Activated T-cell treated with anti-CD3 and anti-CD28 coated beads, Interleukin-2, amount 50 U/mL, for 1 hour (primary cell): ENCODE data around the gene CTDP1.
"Not testable (repeated sequence)": the region's sequence is repeated elsewhere in the genome, so short reads cannot be mapped to it uniquely, and the experiment has no call there.

Experiments
- DNase-seq: peaks from one replicate; pipeline ENCODE4 v3.0.0-alpha.2; 2020

Gene CTDP1

DNA sequence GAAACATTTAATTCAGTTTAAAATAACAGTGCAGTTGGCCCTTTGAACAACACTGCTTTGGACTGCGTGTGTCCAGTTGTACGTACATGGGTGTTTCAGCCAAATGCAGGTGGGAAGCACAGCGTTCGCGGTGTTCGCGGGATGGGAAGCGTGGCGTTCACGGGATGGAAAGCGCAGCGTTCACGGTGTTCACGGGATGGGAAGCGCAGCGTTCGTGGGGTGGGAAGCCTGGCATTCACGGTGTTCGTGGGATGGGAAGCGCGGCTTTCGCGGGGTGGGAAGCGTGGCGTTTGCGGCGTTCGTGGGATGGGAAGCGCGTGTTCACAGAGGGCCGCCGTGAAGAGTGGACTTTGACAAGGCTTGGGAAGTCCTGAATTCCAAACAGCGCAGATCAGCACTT is 47.6 kb downstream of the CTDP1 start:
- no peak for DNase-seq

DNA sequence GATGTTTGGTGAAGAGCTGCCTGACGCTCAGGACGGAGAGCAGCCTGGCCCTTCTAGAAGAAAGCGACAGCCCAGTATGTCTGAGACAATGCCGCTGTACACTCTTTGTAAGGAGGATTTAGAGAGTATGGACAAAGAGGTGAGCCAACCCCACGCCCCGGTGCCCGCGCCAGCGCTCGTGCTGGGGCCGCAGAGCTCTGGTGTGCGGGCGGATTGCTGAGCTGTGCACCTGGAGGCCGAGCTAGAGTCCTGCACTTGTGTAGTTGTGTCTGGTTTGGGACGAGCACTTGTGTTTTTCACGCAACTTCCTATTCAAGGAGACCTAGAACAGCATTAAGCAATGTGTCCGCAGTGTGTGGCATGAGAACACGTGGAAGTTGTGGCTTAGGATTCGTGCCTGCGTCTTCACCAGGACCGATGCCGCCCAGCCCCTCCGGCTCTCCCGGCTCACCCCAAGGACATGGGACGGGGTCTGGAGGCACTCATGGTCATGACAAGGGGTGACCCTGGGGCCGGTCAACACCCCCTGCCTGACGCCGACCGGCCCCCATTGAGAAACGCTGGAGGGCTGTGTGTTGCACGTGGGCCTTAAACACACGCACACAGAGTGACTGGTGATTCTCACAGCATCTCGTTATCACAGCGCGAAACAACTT is 49.5 kb downstream of the CTDP1 start:
- no peak for DNase-seq

DNA sequence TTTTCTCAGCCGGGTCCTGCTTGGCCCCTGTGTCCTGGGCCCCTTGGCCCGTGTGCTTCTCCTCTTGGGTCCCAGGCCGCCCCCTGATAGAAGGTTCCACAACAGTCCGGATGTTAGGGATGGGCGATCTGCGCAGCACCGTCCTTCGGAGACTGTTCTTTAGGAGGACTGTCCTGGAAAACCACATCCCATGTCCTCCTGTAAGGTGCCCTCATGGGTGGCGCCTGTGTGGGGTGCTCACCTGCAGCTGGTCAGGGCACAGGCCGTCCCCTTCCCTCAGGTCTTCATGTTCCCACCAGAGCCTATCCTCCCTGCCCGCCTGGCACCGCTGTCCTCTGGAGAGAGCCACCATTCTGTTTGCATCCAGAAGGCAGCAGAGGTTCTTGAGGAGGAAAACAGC is 50.0 kb downstream of the CTDP1 start:
- DNase-seq = no peak

DNA sequence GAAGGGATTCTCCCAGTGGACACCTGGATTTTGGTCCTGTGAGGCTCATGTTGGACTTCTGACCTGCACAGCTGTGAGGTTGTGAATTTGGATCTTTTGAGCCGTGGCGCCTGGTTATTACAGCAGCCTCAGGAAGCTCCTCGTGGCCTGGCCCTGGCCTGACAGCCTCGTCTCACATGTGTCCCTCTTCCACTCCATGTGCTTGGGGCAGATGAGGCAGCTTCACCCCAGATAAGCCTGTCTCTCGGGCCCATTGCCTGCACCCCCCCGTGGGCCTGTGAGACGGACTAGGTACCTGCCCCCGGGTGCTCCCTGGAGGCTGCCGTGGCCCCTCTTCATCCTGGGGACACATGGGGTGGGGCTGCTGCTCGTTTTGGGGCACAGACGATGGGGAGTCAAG is 51.2 kb downstream of the CTDP1 start:
- no peak for DNase-seq

DNA sequence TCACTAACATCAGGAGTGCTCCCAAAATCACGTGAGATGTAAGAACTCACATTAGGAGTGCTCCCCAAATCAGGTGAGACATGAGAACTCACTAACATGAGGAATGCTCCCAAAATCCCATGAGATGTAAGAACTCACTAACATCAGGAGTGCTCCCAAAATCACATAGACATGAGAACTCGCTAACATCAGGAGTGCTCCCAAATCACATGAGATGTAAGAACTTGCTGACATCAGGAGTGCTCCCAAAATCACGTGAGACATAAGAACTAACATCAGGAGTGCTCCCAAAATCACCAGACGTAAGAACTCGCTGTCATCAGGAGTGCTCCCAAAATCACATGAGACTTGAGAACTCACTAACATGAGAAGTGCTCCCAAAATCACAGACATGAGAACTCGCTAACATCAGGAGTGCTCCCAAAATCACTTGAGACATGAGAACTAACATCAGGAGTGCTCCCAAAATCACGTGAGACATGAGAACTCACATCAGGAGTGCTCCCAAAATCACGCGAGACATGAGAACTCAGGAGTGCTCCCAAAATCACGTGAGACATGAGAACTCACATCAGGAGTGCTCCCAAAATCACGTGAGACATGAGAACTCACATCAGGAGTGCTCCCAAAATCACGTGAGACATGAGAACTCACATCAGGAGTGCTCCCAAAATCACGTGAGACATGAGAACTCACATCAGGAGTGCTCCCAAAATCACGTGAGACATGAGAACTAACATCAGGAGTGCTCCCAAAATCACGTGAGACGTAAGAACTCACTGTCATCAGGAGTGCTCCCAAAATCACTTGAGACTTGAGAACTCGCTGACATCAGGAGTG is 52.5 kb downstream of the CTDP1 start:
- DNase-seq = not testable (repeated sequence)

DNA sequence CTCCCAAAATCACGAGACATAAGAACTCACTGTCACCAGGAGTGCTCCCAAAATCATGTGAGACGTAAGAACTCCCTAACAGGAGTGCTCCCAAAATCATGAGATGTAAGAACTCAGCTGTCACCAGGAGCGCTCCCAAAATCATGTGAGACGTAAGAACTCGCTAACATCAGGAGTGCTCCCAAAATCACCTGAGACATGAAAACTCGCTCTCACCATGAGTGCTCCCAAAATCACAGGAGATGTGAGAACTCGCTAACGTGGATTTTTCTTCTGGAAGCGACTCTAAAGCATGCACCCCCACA is 53.1 kb downstream of the CTDP1 start:
- no peak for DNase-seq

DNA sequence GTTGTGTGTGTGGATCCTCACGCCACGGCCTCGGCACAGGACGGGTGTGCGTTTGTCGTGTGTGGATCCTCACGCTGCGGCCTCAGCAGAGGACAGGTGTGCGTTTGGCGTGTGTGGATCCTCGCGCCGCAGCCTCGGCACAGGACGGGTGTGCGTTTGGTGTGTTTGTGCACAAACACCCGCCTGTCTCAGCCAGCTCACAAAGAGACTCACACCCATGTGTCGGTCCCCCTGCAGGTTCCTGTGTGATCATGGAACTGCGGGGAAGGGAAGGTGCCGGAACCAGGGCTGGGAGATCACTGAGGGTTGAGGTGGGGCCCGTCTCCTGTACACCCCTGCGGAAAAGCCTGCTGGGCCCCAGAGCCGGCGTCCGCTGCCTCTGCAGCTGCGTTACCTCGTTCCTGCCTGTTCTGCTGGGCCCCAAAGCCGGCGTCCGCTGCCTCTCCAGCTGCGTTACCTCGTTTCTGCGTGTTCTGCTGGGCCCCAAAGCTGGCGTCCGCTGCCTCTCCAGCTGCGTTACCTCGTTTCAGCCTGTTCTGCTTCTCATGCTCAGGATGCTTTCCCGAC is 53.6 kb downstream of the CTDP1 start:
- no peak for DNase-seq

DNA sequence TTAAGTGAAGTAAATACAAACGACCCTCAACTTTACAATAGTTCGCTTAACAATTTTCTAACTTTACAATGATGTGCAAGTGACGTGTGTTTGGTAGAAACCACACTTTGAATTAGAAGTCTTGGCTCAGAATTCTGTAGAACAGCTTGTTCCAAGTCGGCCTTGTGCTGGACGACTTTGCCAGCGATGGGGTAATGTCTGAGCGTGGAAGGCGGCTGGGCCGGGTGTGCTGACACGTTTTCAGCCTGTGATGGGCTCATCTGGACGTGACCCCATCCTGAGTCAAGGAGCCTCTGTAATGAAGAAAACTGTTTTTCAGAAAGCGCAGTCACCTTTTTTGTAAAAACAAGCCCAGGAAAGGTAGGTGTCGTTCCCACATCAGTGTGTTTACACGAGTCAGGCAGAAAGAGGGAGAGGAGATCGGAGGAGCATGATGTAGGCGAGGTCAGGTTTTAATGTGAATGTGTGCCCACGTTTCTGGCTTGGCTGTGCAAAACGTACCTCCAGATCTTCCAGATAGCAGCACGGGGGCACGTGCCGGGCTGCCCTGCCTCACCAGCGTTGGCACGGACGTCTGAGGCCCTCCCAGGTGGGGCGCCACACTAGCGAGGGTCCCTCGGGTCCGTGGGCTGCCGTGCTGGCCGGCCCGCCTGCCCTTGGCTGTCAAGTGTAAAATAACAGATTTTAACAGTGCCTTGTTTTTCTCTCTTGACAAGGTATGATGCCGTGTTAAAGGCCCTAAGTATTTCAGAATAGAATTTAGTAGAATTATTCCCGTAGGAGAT is 54.6 kb downstream of the CTDP1 start:
- DNase-seq = no peak

DNA sequence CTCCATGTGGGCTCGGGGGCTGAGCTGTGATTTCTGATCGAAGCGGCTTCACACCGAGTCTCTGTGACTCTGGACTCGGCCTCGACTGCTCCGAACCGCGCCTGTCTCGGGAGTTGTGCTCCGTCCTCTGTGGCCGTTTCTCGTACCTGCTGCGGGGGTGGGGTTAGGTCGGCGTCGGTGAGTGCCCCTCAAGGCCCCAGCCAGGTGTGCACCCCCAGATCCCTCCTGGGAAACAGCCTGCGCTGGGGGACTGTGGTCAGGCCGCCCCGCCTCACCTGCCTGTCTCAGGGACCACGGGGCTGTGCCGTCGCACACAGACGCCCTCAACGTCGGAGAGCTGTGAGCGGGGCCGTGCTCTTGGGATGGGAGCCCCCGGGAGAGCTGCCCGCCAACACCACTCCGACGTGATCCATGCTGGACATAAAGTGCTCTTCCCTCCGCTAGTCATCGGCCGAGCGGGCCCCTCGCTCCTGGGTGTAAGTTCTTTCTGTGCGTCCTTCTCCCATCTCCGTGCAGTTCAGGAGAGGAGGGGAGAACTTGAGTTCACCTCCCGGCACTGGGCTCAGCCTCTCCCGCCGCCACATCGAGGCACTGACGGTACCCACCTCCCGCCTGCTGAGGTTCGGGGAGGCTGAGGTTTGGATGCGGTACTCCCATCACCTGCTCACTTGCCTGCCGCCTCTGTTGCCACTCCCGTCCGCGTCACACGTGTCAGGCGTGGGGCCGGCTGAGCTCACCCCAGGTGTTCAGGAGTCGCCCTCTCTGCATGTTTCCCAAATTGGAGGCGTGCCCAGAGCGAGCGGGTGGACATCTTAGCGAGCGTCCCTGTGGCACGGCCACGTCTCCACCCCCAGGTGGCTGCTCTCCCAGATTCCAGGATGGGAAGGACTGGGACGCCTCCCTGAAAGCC is 55.7 kb downstream of the CTDP1 start:
- no peak for DNase-seq

DNA sequence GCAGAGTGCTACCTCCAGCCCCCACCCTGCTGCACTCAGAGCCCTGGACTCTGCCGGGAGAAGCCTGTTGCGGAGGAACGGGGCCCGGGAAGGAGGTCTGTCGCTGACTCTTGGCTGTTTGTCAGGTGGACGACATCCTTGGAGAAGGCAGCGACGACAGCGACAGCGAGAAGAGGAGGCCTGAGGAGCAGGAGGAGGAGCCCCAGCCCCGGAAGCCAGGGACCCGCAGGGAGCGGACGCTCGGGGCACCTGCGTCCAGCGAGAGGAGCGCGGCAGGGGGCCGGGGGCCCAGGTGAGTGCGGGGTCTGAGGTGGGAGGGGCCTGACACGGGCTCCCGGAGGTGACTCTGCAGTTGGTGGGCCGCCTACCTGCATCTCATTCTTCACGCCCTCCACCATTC is 56.6 kb downstream of the CTDP1 start:
- no peak for DNase-seq

DNA sequence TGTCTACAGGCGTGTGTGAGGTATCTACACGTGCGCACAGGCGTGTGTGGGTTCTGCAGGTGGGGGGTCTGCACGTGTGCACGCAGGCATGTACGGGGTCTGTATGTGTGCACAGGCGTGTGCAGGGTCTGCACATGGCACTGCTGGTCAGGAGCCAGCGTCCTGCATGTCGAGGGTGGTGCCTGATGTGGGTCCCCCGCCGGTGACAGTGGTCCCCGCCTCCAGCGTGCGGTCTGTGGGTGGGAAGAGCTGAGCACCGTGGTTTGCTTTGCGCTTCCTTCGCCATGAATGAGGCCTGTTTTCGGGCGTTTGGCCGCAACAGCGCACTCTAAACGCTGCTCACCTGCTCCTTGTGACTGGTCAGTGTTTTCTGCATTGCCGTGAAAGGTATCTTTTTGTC is 57.2 kb downstream of the CTDP1 start:
- no peak for DNase-seq

DNA sequence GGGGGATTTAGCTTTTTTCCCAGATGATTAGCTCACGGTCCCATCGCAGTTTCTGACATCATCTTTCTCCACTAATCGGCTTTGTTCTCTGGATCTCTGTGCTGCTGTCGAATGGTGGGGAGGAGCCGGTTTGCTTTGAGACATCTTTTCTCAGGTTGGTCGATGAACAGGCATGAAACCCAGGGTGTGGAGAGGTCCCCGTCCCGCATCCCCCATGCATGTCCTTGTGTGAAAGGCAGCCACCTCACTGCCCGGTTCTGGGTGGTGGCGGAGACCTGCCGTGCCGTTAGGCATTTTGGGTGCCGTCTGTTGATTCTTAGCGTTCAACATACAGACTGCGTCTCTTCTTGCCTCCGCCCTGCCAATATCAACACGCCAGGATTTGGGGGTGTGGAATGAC is 57.8 kb downstream of the CTDP1 start:
- no peak for DNase-seq

DNA sequence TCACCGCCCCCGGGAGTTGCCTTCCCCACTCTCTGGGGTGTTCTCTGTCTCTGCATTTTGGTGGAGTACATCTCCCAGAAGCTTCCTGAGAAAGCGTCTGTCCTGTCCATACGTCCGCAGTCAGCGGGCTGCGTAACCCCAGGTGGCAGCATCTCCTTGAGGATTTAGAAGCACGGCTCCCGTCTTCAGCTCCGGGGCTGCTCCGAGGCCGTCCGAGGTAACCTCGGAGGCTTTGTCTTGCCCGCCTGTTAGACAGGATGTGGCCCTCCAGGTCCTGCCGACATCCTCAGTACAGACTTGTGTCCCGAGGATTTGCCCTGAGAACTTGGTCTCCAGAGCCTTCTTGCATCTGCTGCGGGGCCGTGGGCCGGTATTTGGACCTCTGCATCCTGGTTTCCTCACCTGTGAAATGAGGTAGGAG is 58.4 kb downstream of the CTDP1 start:
- peak; percentile 11 for DNase-seq

DNA sequence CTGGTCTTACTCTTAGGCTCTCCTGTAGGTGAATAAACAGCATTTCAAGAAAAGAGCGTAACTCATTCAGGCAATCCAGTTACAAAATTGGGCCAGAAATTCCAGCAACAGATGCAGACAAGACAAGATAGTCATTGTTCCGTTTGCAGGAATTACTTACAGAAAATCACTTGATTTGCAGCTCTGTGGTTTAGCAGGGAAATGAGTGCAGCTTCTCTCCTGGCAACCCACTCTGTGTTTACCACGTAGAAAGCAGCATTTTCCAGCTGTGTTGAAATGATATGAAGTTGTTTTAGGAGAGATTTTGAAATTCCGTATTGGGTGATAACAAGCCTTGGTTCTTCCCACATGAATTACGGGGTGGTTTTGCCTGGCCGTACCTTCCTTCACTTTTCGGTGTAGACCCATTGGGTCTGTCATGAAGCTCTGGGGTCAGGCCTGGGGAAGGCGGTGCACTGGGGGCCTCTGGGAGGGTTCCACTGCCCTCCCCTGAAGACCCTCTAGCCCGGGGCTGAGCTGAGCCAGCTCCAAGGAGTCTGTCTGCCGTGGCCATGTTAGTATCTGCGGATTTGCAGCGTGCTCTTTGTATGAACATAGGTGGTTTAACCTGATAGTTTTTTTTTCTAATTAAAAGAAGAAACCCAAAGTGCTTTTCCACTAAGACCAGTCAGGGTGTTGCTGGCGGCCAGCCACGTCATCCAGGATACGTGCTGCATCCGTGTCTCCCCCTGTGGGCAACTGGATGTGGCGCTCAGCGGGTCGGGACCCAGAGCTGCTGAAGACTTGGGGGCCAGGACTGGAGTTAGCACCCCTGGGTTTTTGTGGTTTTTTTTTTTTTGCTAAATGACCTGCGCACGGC is 59.2 kb downstream of the CTDP1 start:
- no peak for DNase-seq

DNA sequence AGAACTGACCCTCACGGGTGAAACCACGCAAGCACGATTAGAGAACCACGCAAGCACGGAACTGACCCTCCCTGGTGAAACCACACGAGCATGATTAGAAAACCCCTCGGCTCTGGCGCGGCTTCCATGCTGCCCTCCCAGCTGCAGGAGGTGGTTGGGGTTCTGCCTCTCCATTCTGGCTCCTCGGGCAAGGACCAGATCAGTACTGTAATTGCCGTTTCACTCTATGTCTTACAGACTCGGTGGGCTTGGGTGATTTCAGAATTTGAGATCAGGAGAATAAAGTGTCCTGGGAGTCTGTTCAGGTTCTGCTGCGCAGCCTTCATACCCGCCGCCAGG is 59.8 kb downstream of the CTDP1 start:
- DNase-seq = no peak

DNA sequence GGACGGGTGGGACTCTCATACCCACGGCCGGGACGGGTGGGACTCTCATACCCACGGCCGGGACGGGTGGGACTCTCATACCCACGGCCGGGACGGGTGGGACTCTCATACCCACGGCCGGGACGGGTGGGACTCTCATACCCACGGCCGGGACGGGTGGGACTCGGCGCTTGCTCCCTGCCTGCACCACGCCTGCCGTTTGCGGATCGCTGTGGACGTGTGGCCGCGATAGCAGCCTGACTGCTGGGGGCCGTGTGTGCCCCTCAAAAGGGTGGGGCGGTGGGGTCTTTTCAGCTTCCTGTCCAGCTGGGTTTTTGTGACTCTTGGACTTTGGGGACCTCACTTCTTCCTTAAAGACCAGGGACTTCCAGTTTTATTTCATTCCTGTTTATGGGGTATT is 60.4 kb downstream of the CTDP1 start:
- not testable (repeated sequence) for DNase-seq

DNA sequence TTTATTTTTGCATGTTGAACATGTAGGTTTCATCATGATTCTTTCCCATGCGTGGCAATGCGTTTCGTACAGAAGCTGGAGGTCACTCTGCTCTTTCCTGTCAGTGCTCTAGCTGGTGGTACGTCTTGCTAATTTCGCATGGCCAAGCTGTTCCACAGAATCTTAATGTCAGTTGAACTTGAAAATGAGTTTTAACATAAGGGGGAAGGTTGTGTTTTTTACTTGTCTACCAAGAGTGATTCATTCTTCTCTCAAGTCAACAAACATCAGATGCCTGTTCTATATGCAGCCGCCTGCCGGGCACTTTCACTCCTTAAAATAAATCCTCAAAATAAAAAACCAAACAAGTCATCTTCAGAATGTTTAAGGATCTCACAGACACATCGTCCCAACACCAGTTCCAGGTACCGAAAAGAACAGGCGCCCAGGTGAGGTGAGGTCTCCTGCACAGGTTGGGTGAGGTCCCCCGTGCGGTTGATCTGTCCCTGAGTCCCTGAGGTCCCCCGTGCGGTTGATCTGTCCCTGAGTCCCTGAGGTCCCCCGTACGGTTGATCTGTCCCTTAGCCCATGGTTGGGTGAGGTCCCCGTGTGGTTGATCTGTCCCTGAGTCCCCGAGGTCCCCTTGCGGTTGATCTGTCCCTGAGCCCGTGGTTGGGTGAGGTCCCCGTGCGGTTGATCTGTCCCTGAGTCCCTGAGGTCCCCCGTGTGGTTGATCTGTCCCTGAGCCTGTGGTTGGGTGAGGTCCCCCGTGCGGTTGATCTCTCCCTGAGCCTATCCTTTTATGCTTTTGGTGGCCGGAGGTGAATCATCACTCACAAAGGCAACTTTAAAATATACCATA is 61.1 kb downstream of the CTDP1 start:
- DNase-seq = peak; percentile 13

DNA sequence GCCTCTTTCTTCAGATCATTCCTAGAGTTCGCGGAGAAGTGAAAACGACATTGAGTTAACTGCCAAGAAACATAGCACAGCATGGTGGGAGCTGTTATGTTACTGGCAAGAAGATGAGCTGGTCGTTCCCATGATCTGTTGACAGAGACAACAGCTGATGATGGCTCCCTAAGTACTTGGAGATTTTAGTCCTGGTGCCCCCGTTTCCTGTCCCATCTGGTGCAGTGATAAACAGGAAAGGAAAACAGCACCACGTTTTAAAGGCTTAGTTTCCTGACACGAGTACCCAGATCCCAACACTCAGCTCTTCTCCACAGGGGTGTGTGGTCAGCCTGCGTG is 61.7 kb downstream of the CTDP1 start:
- no peak for DNase-seq

DNA sequence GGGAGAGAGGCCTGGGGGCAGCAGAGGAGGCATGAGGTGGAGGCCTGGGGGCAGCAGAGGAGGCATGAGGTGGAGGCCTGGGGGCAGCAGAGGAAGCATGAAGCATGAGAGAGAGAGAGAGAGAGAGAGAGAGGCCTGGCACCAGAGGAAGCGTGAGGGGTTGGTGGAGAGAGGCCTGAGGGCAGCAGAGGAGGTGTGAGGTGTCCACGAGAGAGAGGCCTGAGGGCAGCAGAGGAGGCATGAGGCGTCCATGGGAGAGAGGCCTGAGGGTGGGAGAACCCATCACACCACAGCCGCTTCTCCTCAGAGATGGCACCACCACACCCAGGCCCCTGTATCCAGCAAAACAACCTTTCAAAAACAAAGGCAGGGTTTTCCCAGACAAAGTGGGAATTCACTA is 62.5 kb downstream of the CTDP1 start:
- no peak for DNase-seq

DNA sequence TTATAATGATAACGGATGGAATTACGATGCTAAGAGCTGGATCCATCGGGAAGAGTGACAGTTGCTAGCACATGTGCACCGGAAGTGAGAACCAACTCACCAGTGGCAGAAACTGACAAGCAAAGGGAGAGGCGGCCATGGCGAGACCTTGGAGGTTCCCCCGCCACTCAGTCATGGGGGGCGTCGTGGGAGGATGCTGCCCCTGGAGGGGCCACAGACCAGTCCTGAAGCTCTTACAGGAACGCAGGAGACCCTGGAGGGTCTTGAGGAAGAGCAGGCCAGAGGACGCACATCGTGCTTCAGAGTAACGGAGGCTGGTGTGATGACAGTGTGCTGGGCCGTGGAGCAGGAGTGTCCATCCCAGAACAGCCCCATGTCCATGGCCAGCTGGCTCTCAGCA is 65.0 kb downstream of the CTDP1 start:
- peak; percentile 13 for DNase-seq

DNA sequence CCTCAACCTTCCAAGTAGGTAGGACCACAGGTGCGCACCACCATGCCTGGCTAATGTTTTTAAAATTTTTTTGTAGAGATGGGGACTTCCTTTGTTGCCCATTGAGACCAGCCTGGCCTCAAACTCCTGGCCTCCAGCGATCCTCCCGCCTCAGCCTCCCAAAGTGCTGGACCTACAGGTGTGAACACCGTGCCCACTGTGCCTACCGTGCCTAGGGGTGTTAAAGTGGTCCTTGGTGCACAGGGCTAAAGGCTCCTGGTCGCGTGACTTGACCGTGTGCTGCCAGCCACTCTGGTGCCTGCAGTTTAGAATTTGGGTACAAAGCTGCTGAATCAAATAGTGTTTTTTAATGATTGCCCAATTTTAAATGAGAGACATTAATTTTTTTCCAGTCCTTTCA is 67.1 kb downstream of the CTDP1 start:
- DNase-seq = peak; percentile 10
